Peyer's patch (tissue), 4 donors: ENCODE results near the gene MGAT2. TPM values are rescaled to one million over a fixed set of nuclear protein-coding genes. Genes with fewer than 3 reads are reported as not detected.
A peak's percentile ranks its signal among the peaks of the same experiment; 100 is the strongest.

ENCODE experiments used
- DNase-seq, 3 donors: peaks; one replicate each; pipeline ENCODE4 v3.0.0-alpha.2; 2017 to 2019
- H3K27ac ChIP-seq, 4 donors: fragments of 200-600 bp; sonication (generic); one replicate each; pipeline ENCODE4 v1.5.1; 2016 to 2019
- H3K27me3 ChIP-seq, 2 donors: fragments of 200-600 bp; sonication (generic); one replicate each; pipeline ENCODE4 v1.5.1; 2019
- H3K36me3 ChIP-seq, 3 donors: fragments of 200-600 bp; sonication (generic); one replicate each; pipeline ENCODE4 v1.5.1; 2016 to 2019
- H3K4me1 ChIP-seq, 4 donors: fragments of 200-600 bp; sonication (generic); one replicate each; pipeline ENCODE4 v1.5.1; 2016 to 2019
- H3K4me3 ChIP-seq, 4 donors: fragments of 200-600 bp; sonication (generic); 1 replicate in 3 of 4; 2 replicates in 1 of 4; pipeline ENCODE4 v1.5.1; 2016 to 2019; ENCODE audit warnings: mild to moderate bottlenecking in 1 of 4
- H3K9me3 ChIP-seq, 4 donors: fragments of 200-600 bp; sonication (generic); one replicate each; pipeline ENCODE4 v1.5.1; 2016 to 2019; ENCODE audit warnings: mild to moderate bottlenecking in 1 of 4
- CTCF ChIP-seq, 6 experiments: fragments of 450-650 bp in 4 of 6; fragments of 200-600 bp in 2 of 6; sonication (generic) in 1 of 6; IDR thresholded peaks; one replicate each; pipeline ENCODE4 v1.5.1; 2017 to 2019; ENCODE audit warnings: antibody characterized with exemption in 6 of 6, mild to moderate bottlenecking in 3 of 6, moderate library complexity in 1 of 6
- POLR2A ChIP-seq, 2 donors: fragments of 450-650 bp; IDR thresholded peaks; one replicate each; pipeline ENCODE4 v1.5.1; 2017; ENCODE audit warnings: antibody characterized with exemption in 2 of 2, mild to moderate bottlenecking in 2 of 2, moderate library complexity in 2 of 2
- total RNA-seq, 4 donors: library from RNA; depleted of rRNA; stranded (reverse); fragments of >200 nt; gene quantifications; one replicate each; pipeline ENCODE4 v1.1.0, GENCODE V29; 2016

The MGAT2 gene
- total RNA-seq, 4 donors from 2014 or later: 12.4 to 76.4 (median 39.6) TPM

GRCh38 chr14:49598485-49599300 is 21.9 kb upstream of the MGAT2 start, which contains the start of gene LRR1:
Gene LRR1, plus strand, starts transcription at chr14:49598940. Its CDS starts 81 bp downstream, at chr14:49599021.
- Histone ChIP-seq H3K27me3 (no peaks in the 10 kb centered on the region), H3K36me3 (no peaks in the 10 kb centered on the region), H3K4me1 (peaks cover 0 to 10% (median 3%) of the 10 kb centered on the region in 4 donors), H3K4me3 (peak within 1 kb of the TSS; percentile 64 to 88 (median 74)), H3K27ac (peak within 1 kb of the TSS; percentile 88 to 99 (median 97)), H3K9me3 (no peaks in the 10 kb centered on the region)
- TF ChIP-seq CTCF (IDR thresholded peaks at IDR 0.05): peak in 2 of 6 experiments; percentile 9 to 13
- peak; percentile 49 to 70 for TF ChIP-seq POLR2A (IDR thresholded peaks at IDR 0.05)
- DNase-seq: peak; percentile 87 to 95 (median 94)

- Histone ChIP-seq H3K27ac (peak overlapping the region in 1 of 4 donors; percentile 30), H3K36me3 (no peaks in the 10 kb centered on the region), H3K4me1 (no peaks in the 10 kb centered on the region), H3K27me3 (no peaks in the 10 kb centered on the region), H3K9me3 (no peaks in the 10 kb centered on the region), H3K4me3 (no peak overlapping the region)
- DNase-seq: no peak
- TF ChIP-seq CTCF (IDR thresholded peaks at IDR 0.05) (no peak), POLR2A (IDR thresholded peaks at IDR 0.05) (no peak)
These were observed 13.0 kb upstream of the MGAT2 start for GRCh38 chr14:49607583-49607982.

GRCh38 chr14:49612251-49612650 is 8.3 kb upstream of the MGAT2 start:
- Histone ChIP-seq H3K27me3 (no peaks in the 10 kb centered on the region), H3K9me3 (no peaks in the 10 kb centered on the region), H3K4me1 (no peaks in the 10 kb centered on the region), H3K36me3 (peaks cover 0 to 7% (median 0%) of the 10 kb centered on the region in 3 donors), H3K27ac (no peak overlapping the region), H3K4me3 (no peak overlapping the region)
- DNase-seq: no peak
- TF ChIP-seq CTCF (IDR thresholded peaks at IDR 0.05): no peak
- TF ChIP-seq POLR2A (IDR thresholded peaks at IDR 0.05): no peak

- TF ChIP-seq POLR2A (IDR thresholded peaks at IDR 0.05) (no peak), CTCF (IDR thresholded peaks at IDR 0.05) (no peak)
- no peak overlapping the region for H3K27ac ChIP-seq
- no peak overlapping the region for H3K4me3 ChIP-seq
- DNase-seq: no peak
- no peaks in the 10 kb centered on the region for H3K9me3 ChIP-seq
- H3K27me3 ChIP-seq: no peaks in the 10 kb centered on the region
- H3K36me3 ChIP-seq: peaks cover 0 to 10% (median 0%) of the 10 kb centered on the region in 3 donors
- no peaks in the 10 kb centered on the region for H3K4me1 ChIP-seq
These were observed 7.9 kb upstream of the MGAT2 start for GRCh38 chr14:49612671-49613070.

GRCh38 chr14:49614196-49614595 is 6.4 kb upstream of the MGAT2 start:
- TF ChIP-seq POLR2A (IDR thresholded peaks at IDR 0.05) (no peak), CTCF (IDR thresholded peaks at IDR 0.05) (no peak)
- no peak for DNase-seq
- H3K4me1 ChIP-seq: peaks cover 0 to 7% (median under 1%) of the 10 kb centered on the region in 4 donors

More at GRCh38 chr14:49614196-49614595, 6.4 kb upstream of the MGAT2 start:
- Histone ChIP-seq H3K36me3 (peaks cover 0 to 17% (median 0%) of the 10 kb centered on the region in 3 donors), H3K27ac (no peak overlapping the region), H3K9me3 (no peaks in the 10 kb centered on the region), H3K27me3 (no peaks in the 10 kb centered on the region), H3K4me3 (no peak overlapping the region)
